GM18868 (cell line): Measurements from ENCODE around the gene TMC2.
A peak's percentile ranks its signal among the peaks of the same experiment; 100 is the strongest.

ENCODE experiments used
- ATAC-seq: cut with Tn5 transposase; IDR thresholded peaks from one replicate; pipeline ENCODE4 v1.9.1; 2021; ENCODE audit warnings: mild to moderate bottlenecking, moderate library complexity; ENCODE audit not compliant: unreplicated experiment

TMC2 gene

GRCh38 chr20:2619961-2620595, 83.7 kb downstream of the TMC2 start:
- ATAC-seq, result no peak

- ATAC-seq, result no peak
Measured at GRCh38 chr20:2624190-2624589, 87.8 kb downstream of the TMC2 start.

DNA sequence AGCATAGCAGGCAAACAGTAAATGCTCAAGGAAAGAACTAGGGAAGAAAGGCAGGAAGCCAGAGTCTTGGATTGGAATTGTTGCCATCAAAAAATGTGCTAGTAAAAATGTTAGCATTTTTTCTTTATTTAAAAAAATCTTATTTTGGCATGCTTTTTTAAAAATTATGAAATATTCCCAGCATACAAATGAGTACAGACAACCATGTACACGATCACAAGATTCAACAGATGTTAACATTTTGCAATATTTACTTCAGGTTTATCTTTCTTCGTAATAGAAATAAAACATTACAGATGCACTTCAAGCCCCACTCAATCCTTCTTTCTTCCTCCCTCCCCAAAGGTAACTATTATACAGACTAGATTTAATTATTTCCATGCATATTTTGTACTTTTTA, 88.7 kb downstream of the TMC2 start:
- no peak for ATAC-seq

GRCh38 chr20:2626853-2627541, 90.6 kb downstream of the TMC2 start:
- ATAC-seq, result no peak

DNA sequence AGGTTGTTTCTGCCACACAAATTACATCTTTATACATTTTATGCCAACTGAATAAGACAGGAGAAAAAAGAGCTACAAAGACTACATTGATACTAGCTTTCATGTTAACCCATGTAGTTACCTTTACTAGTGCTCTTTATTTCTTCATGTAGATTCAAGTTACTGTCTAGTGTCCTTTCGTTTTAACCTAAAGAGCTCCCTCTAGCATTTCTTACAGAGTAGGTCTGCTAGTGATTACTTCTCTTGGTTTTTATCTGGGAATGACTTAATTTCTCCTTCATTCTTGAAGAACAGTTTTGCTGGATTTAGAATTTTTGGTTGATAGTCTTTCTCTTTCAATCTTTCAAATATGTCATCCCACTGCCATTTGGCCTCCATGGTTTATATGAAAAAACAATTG, 94.9 kb downstream of the TMC2 start:
- ATAC-seq, result no peak

DNA sequence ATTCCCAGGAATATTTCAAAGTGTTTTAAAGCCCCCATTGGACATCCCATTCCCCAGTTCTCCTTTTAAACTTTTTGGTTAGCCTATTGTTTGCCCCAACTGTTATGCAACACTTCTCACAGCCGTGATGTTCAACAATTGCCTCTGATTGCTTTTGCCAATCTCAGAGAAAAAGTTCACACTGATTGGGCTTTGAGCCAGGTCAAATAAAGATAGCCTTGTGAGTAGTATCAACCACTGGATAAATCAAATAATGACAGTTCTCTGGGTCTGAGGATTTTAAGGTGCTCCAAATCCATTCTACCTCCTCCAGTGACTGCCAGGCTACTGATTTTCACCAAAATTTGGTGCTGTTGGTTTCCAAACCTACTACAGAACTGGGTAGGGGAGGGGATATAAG, 97.0 kb downstream of the TMC2 start:
- no peak for ATAC-seq

GRCh38 chr20:2637246-2637645, 100.9 kb downstream of the TMC2 start:
- ATAC-seq, result no peak

DNA sequence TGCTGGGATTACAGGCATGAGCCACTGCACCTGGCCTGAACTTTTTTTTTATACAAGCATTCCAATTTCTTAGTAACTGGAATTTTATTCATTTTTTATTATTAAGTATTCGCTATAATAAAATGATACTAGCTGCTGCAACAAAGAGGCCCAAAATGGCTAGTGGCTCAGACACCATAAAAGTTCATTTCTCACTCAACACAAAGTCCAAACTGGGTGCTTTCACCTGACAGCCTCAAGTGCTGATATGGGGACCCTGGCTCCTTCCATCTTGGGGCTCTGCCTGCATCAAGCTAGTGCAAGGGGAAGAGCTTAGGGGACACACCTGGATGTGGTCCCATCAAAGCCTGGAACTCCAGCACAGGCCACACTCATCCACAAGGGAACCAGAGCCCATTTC, 103.9 kb downstream of the TMC2 start:
- no peak for ATAC-seq

- ATAC-seq, result no peak
Measured at GRCh38 chr20:2640899-2641298, 104.5 kb downstream of the TMC2 start.

DNA sequence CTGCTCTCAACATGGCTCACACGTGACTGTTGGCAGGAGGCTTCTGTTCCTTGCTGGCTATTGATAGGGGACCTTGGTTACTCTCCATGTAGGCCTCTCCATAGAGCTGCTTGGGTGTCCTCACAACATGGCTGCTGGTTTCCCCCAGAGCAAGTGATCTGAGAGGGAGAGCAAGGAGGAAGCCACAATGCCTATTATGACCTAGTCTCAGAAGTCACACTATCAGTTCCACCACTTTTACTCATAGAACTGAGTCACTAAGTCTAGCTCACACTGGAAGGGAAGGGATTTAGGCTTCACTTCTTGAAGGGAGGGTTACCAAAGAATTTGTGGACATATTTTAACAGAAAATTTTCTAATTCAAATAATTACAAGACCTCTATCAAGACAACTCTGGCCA, 107.3 kb downstream of the TMC2 start:
- ATAC-seq, result no peak

DNA sequence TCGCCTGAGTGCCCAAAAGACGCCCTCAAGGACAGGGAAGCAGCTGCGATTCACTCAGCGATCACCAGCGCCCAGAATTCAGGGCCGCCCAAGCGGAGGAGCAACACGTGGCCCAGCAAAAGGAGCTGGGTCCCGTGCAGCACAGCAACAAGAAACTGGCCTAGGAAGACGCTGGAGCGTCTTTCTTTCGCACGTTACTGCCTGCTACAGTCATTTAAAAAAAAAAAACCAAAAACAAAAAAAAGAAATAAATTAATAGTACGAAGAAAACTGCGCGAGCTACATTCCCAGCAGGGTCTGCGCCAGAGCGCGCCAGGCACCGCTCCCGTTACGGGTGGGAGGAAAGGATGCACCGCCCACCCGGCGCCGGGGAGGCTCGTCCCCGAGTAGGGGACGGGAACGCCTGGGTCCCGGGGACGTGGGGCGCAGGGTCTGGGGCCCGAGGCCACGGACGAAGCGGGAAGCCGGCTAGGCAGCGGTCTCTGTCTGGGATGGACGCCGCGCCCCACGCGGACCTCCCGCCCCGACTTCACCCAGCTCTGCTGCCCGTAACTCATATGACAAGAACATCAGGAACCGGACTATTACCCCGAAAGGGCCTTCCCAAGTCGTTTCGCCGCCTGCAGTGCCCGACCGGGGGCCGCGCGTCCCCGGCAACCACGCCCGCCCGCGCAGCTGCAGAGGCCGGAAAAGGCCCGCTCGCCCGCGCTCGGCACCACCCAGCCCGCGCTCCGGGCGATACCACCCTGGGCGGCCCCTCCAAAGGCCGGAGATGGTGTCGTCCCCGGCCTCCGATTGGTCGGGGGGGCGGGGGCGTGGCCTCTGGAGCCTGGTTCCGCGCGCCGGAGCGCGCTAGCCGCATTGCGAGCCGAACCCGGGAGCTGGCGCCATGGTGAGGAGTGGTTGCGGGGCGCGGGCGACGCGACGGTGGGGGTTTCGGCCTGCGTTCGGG, 115.7 kb downstream of the TMC2 start, which contains the start of gene NOP56:
TSS of gene NOP56 (plus strand) at position 861 of the 952 bp plus-strand sequence. CDS start at position 890, 29 bp downstream.
- peak; percentile 84 for ATAC-seq

DNA sequence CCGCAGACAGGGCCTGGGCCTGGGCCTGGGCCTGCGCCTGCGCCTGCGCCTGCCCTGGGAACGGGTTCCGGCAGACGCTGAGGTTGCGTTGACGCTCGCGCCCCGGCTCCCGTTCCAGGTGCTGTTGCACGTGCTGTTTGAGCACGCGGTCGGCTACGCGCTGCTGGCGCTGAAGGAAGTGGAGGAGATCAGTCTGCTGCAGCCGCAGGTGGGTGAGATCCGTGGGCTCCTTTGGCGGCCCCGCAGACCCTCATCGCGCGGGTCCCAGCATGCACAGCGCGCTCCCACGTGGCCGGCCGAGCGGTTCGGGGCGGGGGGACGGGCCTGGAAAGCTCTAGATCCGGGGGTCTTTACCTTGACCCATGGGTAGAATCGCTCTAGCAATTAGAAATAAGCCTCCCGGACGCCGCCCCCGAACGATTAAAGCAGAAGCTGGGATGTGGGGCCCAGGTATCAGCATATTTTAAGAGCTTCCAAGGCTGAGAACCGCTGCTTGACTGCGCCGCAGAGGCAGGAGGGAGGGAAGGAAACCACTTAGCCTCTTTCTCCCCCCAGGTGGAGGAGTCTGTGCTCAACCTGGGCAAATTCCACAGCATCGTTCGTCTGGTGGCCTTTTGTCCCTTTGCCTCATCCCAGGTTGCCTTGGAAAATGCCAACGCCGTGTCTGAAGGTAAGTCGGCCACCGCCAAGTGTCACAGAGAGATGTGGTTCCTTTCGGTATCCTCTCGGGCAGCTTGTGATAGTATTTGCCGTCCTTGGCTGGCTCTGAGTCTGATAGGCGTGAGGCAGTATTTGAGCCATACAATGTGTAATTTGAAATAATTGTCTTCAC, 116.6 kb downstream of the TMC2 start:
- ATAC-seq, result peak; percentile 35

- no peak for ATAC-seq
Measured at GRCh38 chr20:2653556-2654383, 117.4 kb downstream of the TMC2 start.

GRCh38 chr20:2654384-2654822, 118.0 kb downstream of the TMC2 start:
- no peak for ATAC-seq

GRCh38 chr20:2654831-2655230, 118.5 kb downstream of the TMC2 start:
- no peak for ATAC-seq

DNA sequence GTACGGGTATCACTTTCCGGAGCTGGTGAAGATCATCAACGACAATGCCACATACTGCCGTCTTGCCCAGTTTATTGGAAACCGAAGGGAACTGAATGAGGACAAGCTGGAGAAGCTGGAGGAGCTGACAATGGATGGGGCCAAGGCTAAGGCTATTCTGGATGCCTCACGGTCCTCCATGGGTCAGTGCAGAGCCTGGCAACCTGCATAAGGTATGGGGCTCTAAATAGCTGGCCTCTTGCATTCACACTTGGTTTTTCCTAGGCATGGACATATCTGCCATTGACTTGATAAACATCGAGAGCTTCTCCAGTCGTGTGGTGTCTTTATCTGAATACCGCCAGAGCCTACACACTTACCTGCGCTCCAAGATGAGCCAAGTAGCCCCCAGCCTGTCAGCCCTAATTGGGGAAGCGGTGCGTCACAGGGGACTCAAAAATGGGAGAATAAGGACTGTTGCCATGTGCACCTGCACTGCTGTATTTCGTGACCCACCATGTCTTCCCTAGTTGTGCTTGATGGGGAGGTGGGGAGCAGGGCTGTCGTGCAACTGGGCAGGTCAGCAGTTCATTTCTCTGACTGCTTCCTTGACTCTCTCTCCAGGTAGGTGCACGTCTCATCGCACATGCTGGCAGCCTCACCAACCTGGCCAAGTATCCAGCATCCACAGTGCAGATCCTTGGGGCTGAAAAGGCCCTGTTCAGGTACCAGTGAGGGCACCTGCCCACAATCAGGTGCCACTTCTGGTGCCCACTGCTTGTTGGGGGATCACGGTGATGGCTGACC, 119.2 kb downstream of the TMC2 start:
- no peak for ATAC-seq

GRCh38 chr20:2656471-2657117, 120.2 kb downstream of the TMC2 start:
- no peak for ATAC-seq

GRCh38 chr20:2657241-2657640, 120.9 kb downstream of the TMC2 start:
- no peak for ATAC-seq
